Measurements from ENCODE around the gene VMP1.
A peak's percentile ranks its signal among the peaks of the same experiment; 100 is the strongest.
"Not testable (repeated sequence)": the region's sequence is repeated elsewhere in the genome, so short reads cannot be mapped to it uniquely, and the experiment has no call there.

Gene VMP1

GRCh38 chr17:59858167-59858816, 150.8 kb downstream of the VMP1 start:
- no peak for DNase-seq (ENCODE audit: low read depth, low spot score)

DNA sequence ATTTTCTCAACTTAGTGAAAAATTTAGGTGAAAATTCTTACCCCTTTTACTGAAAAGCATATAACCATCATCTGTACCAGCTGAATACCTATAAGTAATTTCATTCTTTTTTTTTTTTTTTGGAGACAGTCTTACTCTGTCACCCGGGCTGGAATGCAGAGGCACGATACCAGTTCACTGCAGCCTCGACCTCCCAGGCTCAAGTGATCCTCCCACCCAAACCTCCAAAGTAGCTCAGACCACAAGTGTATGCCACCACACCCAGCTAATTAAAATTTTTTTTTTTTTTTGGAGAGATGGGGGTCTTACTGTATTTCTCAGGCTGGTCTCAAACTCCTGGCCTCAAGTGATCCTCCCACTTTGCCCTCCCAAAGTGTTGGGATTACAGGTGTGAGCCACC, 151.5 kb downstream of the VMP1 start:
- no peak for DNase-seq (ENCODE audit: low read depth, low spot score)

DNA sequence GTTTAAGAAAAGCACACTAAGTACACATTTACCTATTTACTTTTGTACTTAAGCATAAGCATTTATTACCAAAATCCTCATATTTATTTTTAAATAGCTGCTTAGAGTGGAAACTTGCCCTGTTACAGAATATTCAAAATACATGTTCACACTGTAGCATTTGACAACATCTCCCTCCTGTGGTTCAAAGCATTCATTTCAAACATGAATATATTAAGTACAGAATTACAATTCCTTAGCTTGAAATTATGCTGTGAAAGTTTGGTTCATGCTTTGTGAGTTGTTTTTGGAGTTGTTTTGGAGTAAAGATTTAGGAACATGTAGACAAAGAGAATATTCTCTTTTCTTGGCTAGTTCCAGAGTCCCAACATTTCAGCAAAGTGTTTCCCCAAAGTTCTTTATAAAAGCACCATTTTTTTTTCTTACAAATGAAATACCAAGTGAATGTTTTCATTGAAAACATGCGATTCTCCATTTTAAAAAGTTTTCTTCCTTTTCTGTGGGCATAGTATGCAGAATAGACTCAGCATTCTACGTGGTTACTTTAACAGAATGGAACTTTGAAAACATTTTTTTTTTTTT, 152.1 kb downstream of the VMP1 start:
- peak; percentile 40 for DNase-seq (ENCODE audit: low read depth, low spot score)

GRCh38 chr17:59863616-59864015, 156.2 kb downstream of the VMP1 start:
- DNase-seq (ENCODE audit: low read depth, low spot score), result no peak

DNA sequence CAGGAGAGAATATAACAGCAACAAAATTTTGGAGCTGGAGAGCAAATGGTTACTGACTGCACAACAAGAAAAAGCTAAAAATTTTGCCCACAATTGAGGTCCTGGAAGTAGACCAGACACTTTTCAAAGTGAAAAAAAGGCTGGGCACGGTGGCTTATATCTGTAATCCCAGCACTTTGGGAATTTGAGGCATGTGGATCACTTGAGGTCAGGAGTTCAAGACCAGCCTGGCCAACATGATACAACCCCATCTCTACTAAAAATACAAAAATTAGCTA, 162.4 kb downstream of the VMP1 start:
- DNase-seq (ENCODE audit: low read depth, low spot score), result no peak

- no peak for DNase-seq (ENCODE audit: low read depth, low spot score)
Observed at GRCh38 chr17:59870482-59870881, 163.0 kb downstream of the VMP1 start.

DNA sequence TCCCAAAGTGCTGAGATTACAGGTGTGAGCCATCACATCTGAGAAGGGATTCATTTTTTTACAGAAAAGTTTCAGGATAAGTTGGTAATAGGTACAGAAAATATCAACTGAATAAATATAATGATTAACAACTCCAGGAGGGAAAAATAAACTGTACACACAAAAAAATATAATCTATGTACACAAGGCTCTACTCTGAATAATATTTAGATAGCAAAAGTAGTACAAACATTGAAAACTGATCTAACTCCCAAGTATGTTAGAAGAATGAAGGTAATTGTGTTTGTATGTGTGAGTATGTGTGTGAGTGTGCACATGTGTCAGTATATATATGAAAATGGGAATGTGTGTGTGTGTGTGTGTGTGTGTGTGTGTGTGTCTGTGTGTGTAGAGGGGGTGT, 164.9 kb downstream of the VMP1 start:
- no peak for DNase-seq (ENCODE audit: low read depth, low spot score)

- DNase-seq (ENCODE audit: low read depth, low spot score), result not testable (repeated sequence)
Observed at GRCh38 chr17:59873414-59873813, 166.0 kb downstream of the VMP1 start.

GRCh38 chr17:59874376-59874775, 166.9 kb downstream of the VMP1 start:
- DNase-seq (ENCODE audit: low read depth, low spot score), result no peak

GRCh38 chr17:59876107-59876506, 168.7 kb downstream of the VMP1 start:
- no peak for DNase-seq (ENCODE audit: low read depth, low spot score)

GRCh38 chr17:59877965-59878364, 170.5 kb downstream of the VMP1 start:
- DNase-seq (ENCODE audit: low read depth, low spot score), result no peak

DNA sequence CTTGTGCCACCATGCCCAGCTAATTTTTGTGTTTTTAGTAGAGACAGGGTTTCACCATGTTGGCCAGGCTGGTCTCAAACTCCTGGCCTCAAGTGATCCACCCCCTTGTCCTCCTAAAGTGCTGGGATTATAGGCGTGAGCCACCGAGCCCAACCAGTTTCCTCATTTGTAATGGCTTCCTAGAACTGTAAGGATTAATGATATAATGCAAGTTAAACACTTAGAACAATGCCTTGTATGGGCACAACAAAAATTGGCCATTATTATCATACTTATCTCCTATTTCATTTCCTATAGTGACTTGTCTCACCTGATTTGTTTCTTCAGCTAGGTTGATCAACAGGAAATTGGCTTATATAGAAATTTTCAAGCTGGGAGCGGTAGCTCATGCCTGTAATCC, 171.2 kb downstream of the VMP1 start:
- DNase-seq (ENCODE audit: low read depth, low spot score), result no peak

- DNase-seq (ENCODE audit: low read depth, low spot score), result no peak
Observed at GRCh38 chr17:59884861-59885260, 177.4 kb downstream of the VMP1 start.

GRCh38 chr17:59888145-59888750, 180.8 kb downstream of the VMP1 start:
- DNase-seq (ENCODE audit: low read depth, low spot score), result no peak

GRCh38 chr17:59890720-59891119, 183.3 kb downstream of the VMP1 start:
- DNase-seq (ENCODE audit: low read depth, low spot score), result no peak

Measured in brain pericyte (primary cell).